SK-N-SH (cell line): Measurements from ENCODE around the gene MAP2K4. TPM values are rescaled to one million over a fixed set of nuclear protein-coding genes. Genes with fewer than 3 reads are reported as not detected.
A peak's percentile ranks its signal among the peaks of the same experiment; 100 is the strongest.

ENCODE experiments used
- CTCF ChIA-PET: fragments of 300-600, 350-600 bp; formaldehyde crosslinking; extraction: SDS; loops from one replicate; lab custom pipeline; 2021; lab: Yijun Ruan, JAX
- POLR2A ChIA-PET: fragments of 350-600 bp; sonication (Branson Sonifier 250); formaldehyde crosslinking; extraction: SDS; loops from one replicate; lab custom pipeline; 2020; ENCODE audit warnings: antibody characterized with exemption, inconsistent platforms; lab: Yijun Ruan, JAX
- DNase-seq: peaks from one replicate; pipeline ENCODE4 v3.0.0; 2012
- H2AFZ ChIP-seq: fragments of 200-600 bp; sonication (generic); 2 replicates; pipeline ENCODE4 v1.8.1; 2016; ENCODE audit warnings: antibody characterized with exemption, mild to moderate bottlenecking, low read depth
- H3F3A ChIP-seq: fragments of 200-600 bp; sonication (generic); replicated peaks from 2 replicates; pipeline ENCODE3; 2016; ENCODE audit warnings: antibody characterized with exemption, mild to moderate bottlenecking; ENCODE audit not compliant: insufficient read depth
- H3K27ac ChIP-seq, 2 experiments: fragments of 200-500 bp in 1 of 2; fragments of 200-600 bp in 1 of 2; sonication (Bioruptor generic) in 1 of 2; sonication (generic), shearing (Covaris generic) in 1 of 2; 2 replicates each; pipeline versions ENCODE4 v1.5.1 to v1.6.1; 2014 to 2016; ENCODE audit warnings: low read depth in 2 of 2, inconsistent platforms in 1 of 2, low read length in 1 of 2, mild to moderate bottlenecking in 1 of 2, mixed read lengths in 1 of 2
- H3K27me3 ChIP-seq: fragments of 200-600 bp; sonication (generic), shearing (Covaris generic); 2 replicates; pipeline ENCODE4 v1.6.1; 2016; ENCODE audit warnings: mixed run types; ENCODE audit not compliant: insufficient read depth
- H3K36me3 ChIP-seq, 2 experiments: fragments of 200-500 bp in 1 of 2; fragments of 200-600 bp in 1 of 2; sonication (Bioruptor generic) in 1 of 2; sonication (generic) in 1 of 2; replicated peaks in 1 of 2; 2 replicates each; pipeline versions ENCODE3 to v1.5.1; 2014 to 2016; ENCODE audit warnings: low read length in 1 of 2, mild to moderate bottlenecking in 1 of 2; ENCODE audit not compliant: insufficient read depth in 2 of 2, control insufficient read depth in 1 of 2
- H3K4me1 ChIP-seq, 2 experiments: fragments of 200-500 bp in 1 of 2; fragments of 200-600 bp in 1 of 2; sonication (Bioruptor generic) in 1 of 2; sonication (generic), shearing (Covaris generic) in 1 of 2; 2 replicates each; pipeline versions ENCODE4 v1.5.1 to v1.6.1; 2014 to 2016; ENCODE audit warnings: low read depth in 1 of 2, low read length in 1 of 2, mixed run types in 1 of 2; ENCODE audit not compliant: insufficient read depth in 2 of 2, control insufficient read depth in 1 of 2
- H3K4me2 ChIP-seq: fragments of 200-600 bp; sonication (generic), shearing (Covaris generic); 2 replicates; pipeline ENCODE4 v1.6.1; 2017; ENCODE audit warnings: mixed run types
- H3K4me3 ChIP-seq, 2 experiments: fragments of 200-500 bp in 1 of 2; fragments of 200-600 bp in 1 of 2; sonication (Bioruptor generic) in 1 of 2; sonication (generic), shearing (Covaris generic) in 1 of 2; 2 replicates each; pipeline versions ENCODE4 v1.5.1 to v1.8.1; 2014 to 2016; ENCODE audit warnings: low read depth in 2 of 2, inconsistent platforms in 1 of 2, low read length in 1 of 2, mild to moderate bottlenecking in 1 of 2, mixed read lengths in 1 of 2, moderate library complexity in 1 of 2
- H3K79me2 ChIP-seq: fragments of 200-600 bp; sonication (generic); 2 replicates; pipeline ENCODE4 v1.8.1; 2017; ENCODE audit warnings: mild to moderate bottlenecking; ENCODE audit not compliant: insufficient read depth
- H3K9ac ChIP-seq: fragments of 200-600 bp; sonication (generic); 2 replicates; pipeline ENCODE4 v1.6.1; 2017; ENCODE audit warnings: mixed run types
- H3K9me2 ChIP-seq: fragments of 200-600 bp; sonication (generic); 2 replicates; pipeline ENCODE4 v1.6.1; 2017; ENCODE audit warnings: mixed run types
- H3K9me3 ChIP-seq: fragments of 200-600 bp; sonication (generic); 2 replicates; pipeline ENCODE4 v1.6.1; 2017; ENCODE audit warnings: mixed run types, mild to moderate bottlenecking, moderate library complexity
- H4K20me1 ChIP-seq: fragments of 200-600 bp; sonication (generic); 2 replicates; pipeline ENCODE4 v1.6.1; 2017; ENCODE audit warnings: mild to moderate bottlenecking, mixed run types; ENCODE audit not compliant: insufficient read depth
- CHD2 ChIP-seq: fragments of 150-350 bp; IDR thresholded peaks from 2 replicates; pipeline ENCODE4 v1.6.1; 2018; ENCODE audit warnings: low read length; ENCODE audit not compliant: partially characterized antibody
- CTCF ChIP-seq: fragments of 200-600 bp; sonication (generic); IDR thresholded peaks from 2 replicates; pipeline ENCODE4 v1.6.1; 2017; ENCODE audit warnings: antibody characterized with exemption, mild to moderate bottlenecking, moderate library complexity
- EP300 ChIP-seq, 2 experiments: IDR thresholded peaks; 2 replicates each; pipeline versions ENCODE4 v1.4.0 to v1.6.1; 2012; ENCODE audit warnings: borderline replicate concordance in 1 of 2, low read depth in 1 of 2, low read length in 1 of 2
- EZH2phosphoT487 ChIP-seq: fragments of 200-600 bp; sonication (generic); IDR thresholded peaks from 2 replicates; pipeline ENCODE4 v1.6.1; 2017; ENCODE audit warnings: low read depth, mixed run types, mild to moderate bottlenecking, antibody characterized with exemption, moderate library complexity, borderline replicate concordance
- FOSL2 ChIP-seq: IDR thresholded peaks from 2 replicates; pipeline ENCODE4 v1.4.0; 2012; ENCODE audit warnings: low read depth, mild to moderate bottlenecking, moderate library complexity, borderline replicate concordance
- FOXJ3 ChIP-seq: sonication (generic); formaldehyde crosslinking; IDR thresholded peaks from 2 replicates; pipeline ENCODE4 v1.5.1; 2020; ENCODE audit warnings: mild to moderate bottlenecking, missing genetic modification reagents
- GABPA ChIP-seq: IDR thresholded peaks from 2 replicates; pipeline ENCODE4 v1.4.0; 2012; ENCODE audit warnings: low read depth, mild to moderate bottlenecking
- GATA2 ChIP-seq: sonication (generic); formaldehyde crosslinking; IDR thresholded peaks from 2 replicates; pipeline ENCODE4 v1.5.0; 2020; ENCODE audit warnings: mild to moderate bottlenecking, missing genetic modification reagents
- IRF3 ChIP-seq: fragments of 150-350 bp; IDR thresholded peaks from 2 replicates; pipeline ENCODE4 v1.6.1; 2016; ENCODE audit warnings: mild to moderate bottlenecking, low read depth, low read length
- JUND ChIP-seq: IDR thresholded peaks from 2 replicates; pipeline ENCODE4 v1.4.0; 2012
- MAX ChIP-seq: IDR thresholded peaks from 2 replicates; pipeline ENCODE4 v1.4.0; 2012; ENCODE audit warnings: low read depth
- MEF2A ChIP-seq: IDR thresholded peaks from 2 replicates; pipeline ENCODE4 v1.4.0; 2012; ENCODE audit warnings: low read depth, borderline replicate concordance
- MXI1 ChIP-seq: IDR thresholded peaks from 2 replicates; pipeline ENCODE4 v1.6.1; 2012; ENCODE audit warnings: mild to moderate bottlenecking, low read depth, low read length, improper control_type of control experiment
- NFIC ChIP-seq: IDR thresholded peaks from 2 replicates; pipeline ENCODE4 v1.4.0; 2012; ENCODE audit warnings: borderline replicate concordance
- NRF1 ChIP-seq: IDR thresholded peaks from 2 replicates; pipeline ENCODE4 v1.6.1; 2012; ENCODE audit warnings: low read depth, mild to moderate bottlenecking, low read length
- POLR2AphosphoS5 ChIP-seq: IDR thresholded peaks from 2 replicates; pipeline ENCODE4 v1.6.1; 2012; ENCODE audit warnings: low read depth, low read length
- RAD21 ChIP-seq: IDR thresholded peaks from 2 replicates; pipeline ENCODE4 v1.6.1; 2012; ENCODE audit warnings: mild to moderate bottlenecking, low read length
- RCOR1 ChIP-seq: fragments of 150-350 bp; IDR thresholded peaks from 2 replicates; pipeline ENCODE4 v1.6.1; 2017; ENCODE audit warnings: antibody characterized with exemption, low read length
- RFX5 ChIP-seq: IDR thresholded peaks from 2 replicates; pipeline ENCODE4 v1.6.1; 2012; ENCODE audit warnings: mild to moderate bottlenecking, improper control_type of control experiment, low read length
- RXRA ChIP-seq: IDR thresholded peaks from 2 replicates; pipeline ENCODE4 v1.4.0; 2012; ENCODE audit warnings: low read depth, mild to moderate bottlenecking, borderline replicate concordance
- SIN3A ChIP-seq: IDR thresholded peaks from 2 replicates; pipeline ENCODE4 v1.6.1; 2012; ENCODE audit warnings: low read depth, mild to moderate bottlenecking, low read length, moderate library complexity, borderline replicate concordance
- TCF12 ChIP-seq: IDR thresholded peaks from 2 replicates; pipeline ENCODE4 v1.4.0; 2012
- TEAD4 ChIP-seq: IDR thresholded peaks from 2 replicates; pipeline ENCODE4 v1.4.0; 2012; ENCODE audit warnings: mild to moderate bottlenecking, borderline replicate concordance; ENCODE audit not compliant: insufficient read depth
- YY1 ChIP-seq: IDR thresholded peaks from 2 replicates; pipeline ENCODE4 v1.4.0; 2012; ENCODE audit warnings: low read depth, mild to moderate bottlenecking
- WGBS: methylation state at CpG from one replicate; pipeline ENCODE4 v1.1.6; 2017; ENCODE audit warnings: low lambda C conversion rate; 5-methylcytosine and 5-hydroxymethylcytosine counted together
- polyA plus RNA-seq, 3 experiments: library from polyadenylated mRNA; depleted of rRNA; stranded (reverse); fragments of >200 nt; gene quantifications; 2 replicates each; pipeline ENCODE4 v1.2.3, GENCODE V29; 2012
- TF ChIP-seq, protein P1 (sequence below): IDR thresholded peaks from 2 replicates; pipeline ENCODE4 v1.4.0; 2012; ENCODE audit warnings: low read depth, borderline replicate concordance
- TF ChIP-seq, protein P2 (sequence below): IDR thresholded peaks from 2 replicates; pipeline ENCODE4 v1.6.1; 2012; ENCODE audit warnings: mild to moderate bottlenecking, low read depth, low read length, moderate library complexity
- TF ChIP-seq, protein P3 (sequence below): fragments of 150-350 bp; IDR thresholded peaks from 2 replicates; pipeline ENCODE4 v1.6.1; 2017; ENCODE audit warnings: antibody characterized with exemption, low read length, low read depth, borderline replicate concordance

The MAP2K4 gene
- polyA plus RNA-seq, 1 of the 3 experiments (the other 2 are of a cell fraction) = 10.6 TPM

GRCh38 chr17:12041312-12041711 is 20.6 kb downstream of the MAP2K4 start:
- WGBS = 14% methylated on average over 3 of the region's 3 CpGs
- H3K4me2 ChIP-seq = peak overlapping the region; percentile 51
- no peaks in the 10 kb centered on the region for H3K27me3 ChIP-seq
- no peak for DNase-seq
- peaks cover 0 to 9% of the 10 kb centered on the region in 2 experiments; a peak in 2 of 4 replicates for H3K4me1 ChIP-seq
- H3K9ac ChIP-seq = no peak overlapping the region
- no peak overlapping the region for H2AFZ ChIP-seq
- CTCF ChIA-PET = no interaction called here
- H3K36me3 ChIP-seq = no peaks in the 10 kb centered on the region
- peaks cover 95% of the 10 kb centered on the region for H3K79me2 ChIP-seq
- H3K4me3 ChIP-seq = no peak overlapping the region
- no peaks in the 10 kb centered on the region for H3K9me2 ChIP-seq
- POLR2A ChIA-PET = no interaction called here
- H4K20me1 ChIP-seq = peaks cover 78% of the 10 kb centered on the region
- H3K27ac ChIP-seq = peak overlapping the region in 1 of 2 experiments; percentile 69; a peak in 2 of 4 replicates
- peaks cover 15% of the 10 kb centered on the region for H3F3A ChIP-seq
- H3K9me3 ChIP-seq = no peaks in the 10 kb centered on the region
- TF ChIP-seq GATA2 (CRISPR knock-in tag) = no peak
- no peak for TF ChIP-seq CHD2
- no peak; the same call in 1 of the 2 replicates for TF ChIP-seq POLR2AphosphoS5
- peak; percentile 52; the same call in 1 of the 2 replicates for TF ChIP-seq NFIC
- TF ChIP-seq MEF2A = peak; percentile 71; the same call in 1 of the 2 replicates
- TF ChIP-seq, protein P1, sequence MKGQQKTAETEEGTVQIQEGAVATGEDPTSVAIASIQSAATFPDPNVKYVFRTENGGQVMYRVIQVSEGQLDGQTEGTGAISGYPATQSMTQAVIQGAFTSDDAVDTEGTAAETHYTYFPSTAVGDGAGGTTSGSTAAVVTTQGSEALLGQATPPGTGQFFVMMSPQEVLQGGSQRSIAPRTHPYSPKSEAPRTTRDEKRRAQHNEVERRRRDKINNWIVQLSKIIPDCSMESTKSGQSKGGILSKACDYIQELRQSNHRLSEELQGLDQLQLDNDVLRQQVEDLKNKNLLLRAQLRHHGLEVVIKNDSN = no peak
- peak; percentile 81 for TF ChIP-seq TCF12
- TF ChIP-seq FOSL2 = peak; percentile 85; the same call in 1 of the 2 replicates
- no peak for TF ChIP-seq RAD21
- no peak for TF ChIP-seq GABPA
- no peak for TF ChIP-seq RCOR1
- TF ChIP-seq FOXJ3 (CRISPR knock-in tag) = no peak
- TF ChIP-seq EP300 (IDR thresholded peaks at IDR 0.05; ENCODE audit: borderline replicate concordance in 1 of 2, low read depth in 1 of 2, low read length in 1 of 2) = peak in 1 of 2 experiments; percentile 55; a peak in 1 of 4 replicates
- TF ChIP-seq, protein P2, sequence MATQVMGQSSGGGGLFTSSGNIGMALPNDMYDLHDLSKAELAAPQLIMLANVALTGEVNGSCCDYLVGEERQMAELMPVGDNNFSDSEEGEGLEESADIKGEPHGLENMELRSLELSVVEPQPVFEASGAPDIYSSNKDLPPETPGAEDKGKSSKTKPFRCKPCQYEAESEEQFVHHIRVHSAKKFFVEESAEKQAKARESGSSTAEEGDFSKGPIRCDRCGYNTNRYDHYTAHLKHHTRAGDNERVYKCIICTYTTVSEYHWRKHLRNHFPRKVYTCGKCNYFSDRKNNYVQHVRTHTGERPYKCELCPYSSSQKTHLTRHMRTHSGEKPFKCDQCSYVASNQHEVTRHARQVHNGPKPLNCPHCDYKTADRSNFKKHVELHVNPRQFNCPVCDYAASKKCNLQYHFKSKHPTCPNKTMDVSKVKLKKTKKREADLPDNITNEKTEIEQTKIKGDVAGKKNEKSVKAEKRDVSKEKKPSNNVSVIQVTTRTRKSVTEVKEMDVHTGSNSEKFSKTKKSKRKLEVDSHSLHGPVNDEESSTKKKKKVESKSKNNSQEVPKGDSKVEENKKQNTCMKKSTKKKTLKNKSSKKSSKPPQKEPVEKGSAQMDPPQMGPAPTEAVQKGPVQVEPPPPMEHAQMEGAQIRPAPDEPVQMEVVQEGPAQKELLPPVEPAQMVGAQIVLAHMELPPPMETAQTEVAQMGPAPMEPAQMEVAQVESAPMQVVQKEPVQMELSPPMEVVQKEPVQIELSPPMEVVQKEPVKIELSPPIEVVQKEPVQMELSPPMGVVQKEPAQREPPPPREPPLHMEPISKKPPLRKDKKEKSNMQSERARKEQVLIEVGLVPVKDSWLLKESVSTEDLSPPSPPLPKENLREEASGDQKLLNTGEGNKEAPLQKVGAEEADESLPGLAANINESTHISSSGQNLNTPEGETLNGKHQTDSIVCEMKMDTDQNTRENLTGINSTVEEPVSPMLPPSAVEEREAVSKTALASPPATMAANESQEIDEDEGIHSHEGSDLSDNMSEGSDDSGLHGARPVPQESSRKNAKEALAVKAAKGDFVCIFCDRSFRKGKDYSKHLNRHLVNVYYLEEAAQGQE = peak; percentile 64
- no peak for TF ChIP-seq YY1
- TF ChIP-seq NRF1 = no peak
- 0 out of 2 replicates have a peak, but pooled peaks have one; percentile 29 for TF ChIP-seq TEAD4
- TF ChIP-seq, protein P3, sequence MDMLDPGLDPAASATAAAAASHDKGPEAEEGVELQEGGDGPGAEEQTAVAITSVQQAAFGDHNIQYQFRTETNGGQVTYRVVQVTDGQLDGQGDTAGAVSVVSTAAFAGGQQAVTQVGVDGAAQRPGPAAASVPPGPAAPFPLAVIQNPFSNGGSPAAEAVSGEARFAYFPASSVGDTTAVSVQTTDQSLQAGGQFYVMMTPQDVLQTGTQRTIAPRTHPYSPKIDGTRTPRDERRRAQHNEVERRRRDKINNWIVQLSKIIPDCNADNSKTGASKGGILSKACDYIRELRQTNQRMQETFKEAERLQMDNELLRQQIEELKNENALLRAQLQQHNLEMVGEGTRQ = no peak
- TF ChIP-seq EZH2phosphoT487 = no peak
- no peak for TF ChIP-seq RFX5
- no peak for TF ChIP-seq MAX
- no peak for TF ChIP-seq IRF3
- TF ChIP-seq RXRA = no peak
- no peak for TF ChIP-seq SIN3A
- peak; percentile 76 for TF ChIP-seq JUND
- TF ChIP-seq CTCF = no peak
- TF ChIP-seq MXI1 = no peak
